RWPE2 (cell line): Measurements from ENCODE around the gene ATP13A4.

Experiments used
- ATAC-seq: fragments of 200-7000 bp; cut with Tn5 transposase; 3 replicates; pipeline ENCODE4 v1.9.1; 2021; ENCODE audit warnings: low read depth
- DNase-seq: peaks from one replicate; pipeline ENCODE4 v3.0.0-alpha.2; 2020; ENCODE audit warnings: low spot score
- H3K27ac ChIP-seq: fragments of 450-650 bp; 2 replicates; pipeline ENCODE4 v1.5.1; 2017; ENCODE audit warnings: mild to moderate bottlenecking; ENCODE audit not compliant: poor library complexity, severe bottlenecking
- H3K27me3 ChIP-seq: fragments of 250-450 bp; sonication (Bioruptor Pico); 2 replicates; pipeline ENCODE4 v1.5.1; 2021; ENCODE audit warnings: mild to moderate bottlenecking, moderate library complexity; ENCODE audit not compliant: insufficient read depth, poor library complexity, severe bottlenecking
- H3K36me3 ChIP-seq: fragments of 250-450 bp; sonication (Bioruptor Pico); 2 replicates; pipeline ENCODE4 v1.5.1; 2020; ENCODE audit warnings: low read depth, mild to moderate bottlenecking, moderate library complexity
- H3K4me1 ChIP-seq: fragments of 250-450 bp; sonication (Bioruptor Pico); 2 replicates; pipeline ENCODE4 v1.5.1; 2021; ENCODE audit warnings: mild to moderate bottlenecking, moderate library complexity; ENCODE audit not compliant: insufficient read depth, poor library complexity, severe bottlenecking
- H3K4me3 ChIP-seq: fragments of 250-450 bp; sonication (Bioruptor Pico); 2 replicates; pipeline ENCODE4 v1.5.1; 2021; ENCODE audit warnings: mild to moderate bottlenecking, moderate library complexity; ENCODE audit not compliant: severe bottlenecking
- H3K9me3 ChIP-seq: fragments of 250-450 bp; sonication (Bioruptor Pico); 2 replicates; pipeline ENCODE4 v1.5.1; 2021; ENCODE audit warnings: mild to moderate bottlenecking, moderate library complexity; ENCODE audit not compliant: severe bottlenecking
- TF ChIP-seq, protein P1 (sequence below): fragments of 450-650 bp; IDR thresholded peaks from one replicate; pipeline ENCODE4 v1.5.1; 2017; ENCODE audit warnings: mild to moderate bottlenecking, moderate library complexity; ENCODE audit not compliant: poor library complexity, severe bottlenecking

ATP13A4 gene

DNA sequence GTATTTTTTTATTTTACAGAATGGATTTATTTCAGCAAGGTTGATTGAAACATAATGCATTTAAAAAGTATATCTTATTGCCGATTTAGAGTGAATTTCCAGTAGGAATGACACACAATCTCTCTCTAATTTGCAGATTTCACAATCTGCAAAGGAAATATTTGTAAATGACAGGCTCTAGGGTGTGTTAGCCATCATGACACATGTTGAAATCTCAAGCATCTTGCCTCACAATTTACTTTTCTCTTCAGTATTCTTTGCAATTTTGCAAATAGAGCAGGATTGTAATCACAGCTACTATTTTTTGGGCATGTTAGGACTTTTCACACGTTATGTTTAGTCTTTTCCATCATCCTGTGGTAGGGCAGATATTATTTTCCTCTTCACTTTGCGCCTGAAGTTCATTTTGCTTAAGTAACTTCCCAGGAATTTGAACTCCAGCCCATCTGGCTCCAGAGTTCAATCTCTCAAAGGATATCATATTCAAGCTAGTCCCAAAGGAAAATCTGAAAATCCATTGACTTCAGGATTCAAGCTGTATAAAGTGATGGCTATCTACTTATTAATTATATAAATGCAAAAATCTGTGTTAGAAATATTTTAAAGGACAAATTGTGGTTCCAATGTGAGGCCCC lies 55.4 kb downstream of the ATP13A4 start:
- H3K27me3 ChIP-seq: peaks cover 3% of the 10 kb centered on the region
- no peaks in the 10 kb centered on the region for H3K36me3 ChIP-seq
- H3K27ac ChIP-seq: peak overlapping the region; percentile 17
- ATAC-seq: peak; percentile 21; the same call in 1 of the 3 replicates
- H3K9me3 ChIP-seq: no peaks in the 10 kb centered on the region
- no peak overlapping the region for H3K4me3 ChIP-seq
- no peak for DNase-seq
- peaks cover 11% of the 10 kb centered on the region for H3K4me1 ChIP-seq
- TF ChIP-seq, protein P1, sequence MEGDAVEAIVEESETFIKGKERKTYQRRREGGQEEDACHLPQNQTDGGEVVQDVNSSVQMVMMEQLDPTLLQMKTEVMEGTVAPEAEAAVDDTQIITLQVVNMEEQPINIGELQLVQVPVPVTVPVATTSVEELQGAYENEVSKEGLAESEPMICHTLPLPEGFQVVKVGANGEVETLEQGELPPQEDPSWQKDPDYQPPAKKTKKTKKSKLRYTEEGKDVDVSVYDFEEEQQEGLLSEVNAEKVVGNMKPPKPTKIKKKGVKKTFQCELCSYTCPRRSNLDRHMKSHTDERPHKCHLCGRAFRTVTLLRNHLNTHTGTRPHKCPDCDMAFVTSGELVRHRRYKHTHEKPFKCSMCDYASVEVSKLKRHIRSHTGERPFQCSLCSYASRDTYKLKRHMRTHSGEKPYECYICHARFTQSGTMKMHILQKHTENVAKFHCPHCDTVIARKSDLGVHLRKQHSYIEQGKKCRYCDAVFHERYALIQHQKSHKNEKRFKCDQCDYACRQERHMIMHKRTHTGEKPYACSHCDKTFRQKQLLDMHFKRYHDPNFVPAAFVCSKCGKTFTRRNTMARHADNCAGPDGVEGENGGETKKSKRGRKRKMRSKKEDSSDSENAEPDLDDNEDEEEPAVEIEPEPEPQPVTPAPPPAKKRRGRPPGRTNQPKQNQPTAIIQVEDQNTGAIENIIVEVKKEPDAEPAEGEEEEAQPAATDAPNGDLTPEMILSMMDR: no peak

DNA sequence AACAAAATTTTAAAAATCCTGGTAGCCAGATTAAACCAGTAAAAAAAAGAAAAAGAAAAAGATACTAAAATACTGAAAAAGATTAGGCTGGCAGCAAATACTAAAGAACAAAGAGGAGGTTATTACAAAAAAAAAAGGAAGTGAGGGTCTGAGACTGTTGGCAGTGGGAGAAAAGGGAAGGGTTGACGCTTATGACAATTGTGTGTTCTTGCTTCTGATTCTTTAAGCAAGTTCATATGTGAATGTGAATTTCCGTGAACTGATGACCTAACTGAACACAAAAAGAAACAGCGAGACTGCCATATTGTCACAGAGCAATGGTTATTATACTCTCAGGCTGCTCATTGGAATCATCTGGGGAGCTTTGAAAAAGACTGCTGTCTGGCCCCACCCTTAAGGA lies 56.5 kb downstream of the ATP13A4 start:
- Histone ChIP-seq H3K27ac (no peak overlapping the region), H3K4me3 (no peak overlapping the region), H3K9me3 (no peaks in the 10 kb centered on the region), H3K4me1 (peaks cover 11% of the 10 kb centered on the region), H3K27me3 (peaks cover 3% of the 10 kb centered on the region), H3K36me3 (no peaks in the 10 kb centered on the region)
- TF ChIP-seq, protein P1: no peak
- DNase-seq: no peak
- no peak for ATAC-seq

DNA sequence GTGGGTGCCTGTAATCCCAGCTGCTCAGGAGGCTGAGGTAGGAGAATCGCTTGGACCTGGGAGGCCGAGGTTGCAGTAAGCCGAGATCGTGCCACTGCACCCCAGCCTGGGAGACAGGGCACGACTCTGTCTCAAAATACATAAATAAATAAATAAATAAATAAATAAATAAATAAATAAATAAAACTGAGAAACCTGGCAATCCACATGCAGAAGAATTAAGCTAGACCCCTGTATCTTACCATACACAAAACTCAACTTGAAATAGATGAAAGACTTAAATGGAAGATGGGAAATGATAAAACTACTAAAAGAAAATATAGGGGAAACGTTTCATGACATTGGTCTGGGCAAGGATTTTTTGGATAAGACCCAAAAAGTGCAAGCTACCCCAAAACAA lies 58.0 kb downstream of the ATP13A4 start:
- no peak overlapping the region for H3K4me3 ChIP-seq
- H3K9me3 ChIP-seq: no peaks in the 10 kb centered on the region
- peaks cover 4% of the 10 kb centered on the region for H3K27me3 ChIP-seq
- H3K27ac ChIP-seq: no peak overlapping the region
- H3K36me3 ChIP-seq: no peaks in the 10 kb centered on the region
- ATAC-seq: no peak
- no peak for DNase-seq
- TF ChIP-seq, protein P1: no peak
- peaks cover 11% of the 10 kb centered on the region for H3K4me1 ChIP-seq

DNA sequence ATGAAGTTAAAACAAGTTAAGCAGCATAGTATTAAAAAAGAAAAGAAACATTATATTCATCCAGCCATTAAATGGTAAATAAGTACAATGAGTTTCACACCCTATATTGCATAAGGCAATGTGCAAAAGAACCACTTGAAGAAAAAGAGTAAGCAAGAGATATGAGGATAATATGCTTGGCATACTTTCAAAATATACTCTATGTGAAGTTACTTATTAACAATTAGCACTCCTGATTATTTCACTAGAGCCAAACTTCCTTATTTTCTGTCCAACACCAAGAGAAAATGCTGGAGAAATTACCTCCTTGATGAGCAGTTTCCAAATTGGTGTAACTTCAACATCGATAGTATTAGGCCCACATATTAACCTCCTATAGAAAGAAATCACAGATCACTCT lies 63.7 kb downstream of the ATP13A4 start:
- H3K4me1 ChIP-seq: no peaks in the 10 kb centered on the region
- ATAC-seq (no peak), DNase-seq (no peak)
- TF ChIP-seq, protein P1: no peak
- no peak overlapping the region for H3K27ac ChIP-seq
- no peaks in the 10 kb centered on the region for H3K36me3 ChIP-seq
- no peaks in the 10 kb centered on the region for H3K9me3 ChIP-seq
- no peak overlapping the region for H3K4me3 ChIP-seq
- H3K27me3 ChIP-seq: peaks cover 6% of the 10 kb centered on the region

DNA sequence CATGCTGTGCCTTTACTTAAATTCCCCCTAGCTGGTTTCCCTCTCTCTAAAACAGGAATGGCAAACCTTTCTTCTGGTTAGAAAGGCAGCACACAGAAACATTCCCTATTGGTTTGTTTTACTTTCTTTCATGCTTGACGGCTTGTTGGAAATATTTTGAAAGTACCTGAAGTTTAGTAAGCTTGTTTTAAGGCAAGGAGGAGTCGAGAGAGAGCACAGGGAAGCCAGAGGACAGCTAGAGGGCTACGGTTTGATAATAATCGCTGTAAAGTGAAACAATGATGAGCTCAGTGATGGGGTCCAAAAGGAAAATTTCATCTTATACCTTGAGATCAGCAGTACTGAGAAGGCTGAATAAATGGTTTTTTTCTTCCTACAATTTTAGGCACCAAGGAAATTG lies 64.1 kb downstream of the ATP13A4 start:
- peaks cover 6% of the 10 kb centered on the region for H3K27me3 ChIP-seq
- H3K9me3 ChIP-seq: no peaks in the 10 kb centered on the region
- no peak overlapping the region for H3K4me3 ChIP-seq
- no peak overlapping the region for H3K27ac ChIP-seq
- no peaks in the 10 kb centered on the region for H3K4me1 ChIP-seq
- DNase-seq (no peak), ATAC-seq (no peak)
- TF ChIP-seq, protein P1: no peak
- no peaks in the 10 kb centered on the region for H3K36me3 ChIP-seq
